Measurements from ENCODE around the gene ATP5ME.

The ATP5ME gene

DNA sequence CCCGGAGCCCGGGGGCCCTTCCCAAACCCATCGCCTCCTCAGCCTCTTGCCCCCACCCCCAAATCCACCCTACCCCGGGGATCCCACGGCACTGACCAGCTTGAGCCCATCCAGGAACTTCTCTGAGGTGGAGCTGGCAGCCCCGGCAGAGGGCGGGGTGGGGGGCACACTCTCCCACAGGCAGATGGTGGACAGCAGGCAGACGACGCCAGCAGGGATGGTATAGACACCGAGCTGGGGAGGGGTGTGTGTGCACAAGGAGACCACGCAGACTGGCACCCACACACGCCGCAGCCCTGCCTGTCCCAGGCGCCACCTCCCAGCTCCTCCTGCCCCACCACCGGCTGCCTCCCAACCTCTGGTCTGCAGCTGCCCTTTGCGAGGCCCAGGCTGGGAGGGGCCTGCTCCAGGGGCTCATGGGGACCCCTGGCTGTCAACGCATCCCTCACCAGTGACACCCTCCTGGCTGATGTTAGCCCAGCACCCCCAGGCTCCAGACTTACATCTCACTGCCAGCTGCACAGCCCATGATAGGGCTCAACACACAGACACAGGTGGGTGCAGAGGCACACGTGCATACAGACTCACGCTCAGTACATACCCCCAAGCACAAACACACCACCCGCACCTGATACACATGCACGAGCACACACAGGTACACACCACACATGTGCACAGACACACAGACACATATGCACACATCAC, 10.7 kb upstream of the ATP5ME start:
- no peak for FAIRE-seq
- no peak for DNase-seq (ENCODE audit: insufficient read length, low spot score)

GRCh38 chr4:683982-684622, 10.0 kb upstream of the ATP5ME start:
- FAIRE-seq (no peak), DNase-seq (ENCODE audit: insufficient read length, low spot score) (no peak)

DNA sequence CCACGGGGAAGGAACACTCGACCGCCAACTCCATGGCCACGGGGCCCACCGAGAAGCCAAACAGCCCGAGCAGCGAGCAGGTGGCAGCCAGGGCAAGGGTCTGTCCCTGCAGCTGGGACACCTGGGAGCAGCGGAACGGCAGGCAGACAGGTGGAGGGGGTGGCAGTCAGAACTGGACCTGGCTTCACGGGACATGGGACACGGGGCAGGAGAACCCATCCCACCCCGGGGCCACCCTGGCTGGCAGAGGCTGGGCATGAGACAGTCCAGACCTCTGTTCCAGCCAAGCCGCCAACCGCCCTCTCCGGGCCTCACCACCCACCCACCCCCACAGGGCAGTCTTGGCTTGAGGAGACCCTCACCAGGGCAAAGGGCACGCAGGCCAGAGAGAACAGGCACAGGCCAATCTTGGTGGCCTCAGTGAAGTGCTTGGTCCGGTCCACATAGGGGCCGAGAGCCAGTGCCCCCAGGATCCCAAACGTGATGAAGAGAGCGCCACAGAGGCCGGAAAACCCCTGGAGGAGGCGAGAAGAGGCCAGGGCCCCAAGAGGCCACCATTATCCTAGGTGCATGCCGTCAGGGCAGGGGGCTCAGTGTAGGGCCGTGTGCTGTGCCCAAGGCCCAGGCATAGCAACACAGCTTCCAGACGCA, 9.3 kb upstream of the ATP5ME start:
- FAIRE-seq = no peak
- no peak for DNase-seq (ENCODE audit: insufficient read length, low spot score)

- DNase-seq (ENCODE audit: insufficient read length, low spot score) (no peak), FAIRE-seq (no peak)
These were observed 8.6 kb upstream of the ATP5ME start for GRCh38 chr4:682490-683172.

DNA sequence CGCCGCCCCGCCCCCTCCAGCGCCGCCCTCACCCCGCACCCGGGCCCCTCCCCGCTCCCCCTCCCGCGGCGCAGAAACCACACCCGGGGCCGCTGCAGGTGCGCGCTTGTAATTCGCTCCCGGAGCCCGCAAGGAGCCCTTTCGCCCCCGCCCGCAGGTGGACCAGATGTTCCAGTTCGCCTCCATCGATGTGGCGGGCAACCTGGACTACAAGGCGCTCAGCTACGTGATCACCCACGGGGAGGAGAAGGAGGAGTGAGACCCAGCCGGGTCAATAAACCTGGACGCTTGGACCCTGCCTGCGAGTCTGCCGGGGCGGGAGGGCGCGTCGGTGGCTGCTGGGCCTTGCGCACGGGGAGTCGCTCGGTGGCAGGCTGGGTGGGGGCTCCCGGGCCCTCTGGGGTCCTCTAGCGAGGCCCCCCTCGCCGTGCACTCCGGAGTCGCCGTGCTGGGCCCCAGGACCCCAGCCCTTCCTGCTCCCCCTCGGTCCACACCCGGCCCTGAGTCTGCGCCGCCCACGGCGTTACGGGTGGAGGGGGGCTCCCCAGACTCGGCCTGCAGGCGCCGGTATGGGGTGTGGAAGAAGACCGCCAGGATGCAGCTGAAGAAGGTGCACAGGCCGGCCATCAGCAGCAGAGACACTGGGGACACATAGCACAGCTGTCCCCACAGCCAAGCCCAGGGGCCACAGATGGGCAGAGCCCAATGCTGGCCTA, 7.8 kb upstream of the ATP5ME start:
- DNase-seq (ENCODE audit: insufficient read length, low spot score) (no peak), FAIRE-seq (no peak)

DNA sequence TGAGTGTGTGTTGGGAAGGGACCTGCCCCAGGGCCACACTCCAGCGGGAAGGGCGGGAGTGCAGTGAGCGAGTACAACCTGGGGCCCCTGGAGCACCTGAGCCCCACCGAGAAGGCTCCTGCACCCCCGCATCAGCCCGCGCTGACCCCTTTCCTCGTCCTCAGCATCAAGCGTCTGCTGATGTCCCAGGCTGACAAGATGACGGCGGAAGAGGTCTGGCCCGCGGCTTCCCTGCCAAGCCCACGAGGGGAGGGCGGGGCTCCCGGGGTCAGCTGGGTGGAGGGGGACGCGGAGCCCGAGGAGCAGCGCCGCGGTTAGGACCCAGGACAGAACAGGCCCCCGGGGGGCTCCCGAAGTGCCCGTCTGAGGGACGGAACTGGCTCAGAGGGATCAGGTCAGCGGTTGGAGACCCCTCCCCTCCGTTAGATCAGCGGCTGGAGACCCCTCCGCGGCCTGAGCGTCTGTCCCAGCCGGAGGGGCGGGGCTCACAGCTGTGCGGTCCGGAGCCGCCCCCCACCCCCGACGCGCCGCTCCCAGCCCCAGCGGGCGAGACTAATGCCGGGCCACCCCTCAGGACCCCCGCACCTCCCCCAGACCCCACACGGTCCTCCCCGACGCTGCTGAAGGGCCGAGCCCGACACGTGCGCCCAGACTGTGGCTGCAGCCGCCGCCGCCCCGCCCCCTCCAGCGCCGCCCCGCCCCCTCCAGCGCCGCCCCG, 7.0 kb upstream of the ATP5ME start:
- peak; percentile 82 for DNase-seq (ENCODE audit: insufficient read length, low spot score)
- FAIRE-seq = no peak

DNA sequence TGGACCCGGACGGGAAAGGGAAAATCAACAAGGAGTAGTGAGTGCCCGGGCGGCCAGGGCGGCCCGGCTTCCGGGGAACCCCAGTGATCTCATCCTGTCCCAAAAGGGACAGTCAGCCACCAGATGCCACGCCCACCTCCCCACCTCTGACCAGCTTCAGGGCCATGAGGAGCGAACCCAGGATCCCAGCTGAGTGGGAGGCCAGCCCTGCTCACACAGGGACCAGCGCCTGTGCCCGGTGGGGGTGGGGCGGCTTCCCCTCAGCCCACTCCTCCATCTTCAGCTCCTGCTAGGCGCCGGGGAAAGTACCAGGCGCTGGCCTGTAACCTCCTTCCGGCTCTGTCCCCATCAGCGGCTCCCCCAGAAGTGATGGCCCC, 6.5 kb upstream of the ATP5ME start:
- DNase-seq (ENCODE audit: insufficient read length, low spot score) (no peak), FAIRE-seq (no peak)

- FAIRE-seq = no peak
- DNase-seq (ENCODE audit: insufficient read length, low spot score) = no peak
These were observed 6.0 kb upstream of the ATP5ME start for GRCh38 chr4:680091-680490.

DNA sequence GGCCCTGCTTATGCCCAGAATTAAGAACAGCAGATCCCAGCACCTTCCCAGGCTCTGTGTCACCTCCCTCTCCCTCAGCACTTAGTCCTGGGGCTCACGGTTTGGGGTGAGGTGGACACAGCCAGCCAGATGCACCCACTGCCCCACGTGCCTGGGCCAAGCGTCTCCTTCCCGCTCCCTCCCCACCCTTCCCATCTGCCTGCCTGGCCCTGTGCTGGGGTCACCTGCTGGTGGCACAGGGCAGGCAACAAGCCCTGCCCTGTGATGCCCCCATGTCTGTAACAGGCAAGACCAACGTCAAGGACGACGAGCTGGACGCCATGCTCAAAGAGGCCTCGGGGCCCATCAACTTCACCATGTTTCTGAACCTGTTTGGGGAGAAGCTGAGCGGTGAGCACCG, 5.6 kb upstream of the ATP5ME start:
- DNase-seq (ENCODE audit: insufficient read length, low spot score) (no peak), FAIRE-seq (no peak)

DNA sequence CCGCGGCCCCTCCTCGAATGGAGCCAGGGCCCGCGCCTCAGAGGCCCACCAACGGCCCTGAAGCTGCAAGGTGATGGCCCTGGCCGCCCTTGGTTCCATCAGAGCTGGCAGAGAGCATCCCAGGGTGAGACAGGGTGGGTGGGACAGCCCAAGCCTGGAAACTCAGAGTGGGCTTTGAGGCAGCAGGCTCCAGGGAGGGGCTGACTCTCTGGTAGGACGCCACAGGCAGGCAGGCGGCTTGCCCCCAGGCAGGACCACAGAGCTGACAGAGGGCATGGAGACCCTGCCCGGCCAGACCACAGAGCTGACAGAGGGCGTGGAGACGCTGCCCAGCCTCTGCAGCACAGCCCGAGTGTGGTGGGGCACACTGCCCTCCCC, 5.0 kb upstream of the ATP5ME start:
- no peak for DNase-seq (ENCODE audit: insufficient read length, low spot score)
- FAIRE-seq = no peak

- FAIRE-seq (no peak), DNase-seq (ENCODE audit: insufficient read length, low spot score) (no peak)
These were observed 4.4 kb upstream of the ATP5ME start for GRCh38 chr4:678331-679103.

- DNase-seq (ENCODE audit: insufficient read length, low spot score) = no peak
- no peak for FAIRE-seq
These were observed 3.6 kb upstream of the ATP5ME start for GRCh38 chr4:677431-678293.

DNA sequence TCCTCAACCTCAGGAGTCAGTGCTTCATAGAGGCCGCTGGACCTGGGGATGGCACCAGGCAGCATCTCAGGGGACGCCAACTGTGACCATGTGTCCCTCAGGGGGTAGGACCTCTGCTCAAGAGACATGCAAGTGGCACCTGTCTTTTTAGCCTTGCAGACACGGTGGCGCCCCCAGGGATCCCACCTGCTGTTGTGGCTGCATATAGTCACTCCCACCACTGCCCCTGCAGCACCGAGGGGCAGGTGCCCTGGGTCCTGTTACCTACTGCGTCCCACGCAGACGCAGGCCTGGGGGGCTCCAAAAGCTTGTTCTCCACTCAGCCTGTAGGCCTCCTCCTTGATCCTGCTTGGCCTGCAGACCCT, 2.8 kb upstream of the ATP5ME start:
- no peak for FAIRE-seq
- DNase-seq (ENCODE audit: insufficient read length, low spot score) = no peak

GRCh38 chr4:675980-676870, 2.1 kb upstream of the ATP5ME start:
- FAIRE-seq = peak; percentile 49
- DNase-seq (ENCODE audit: insufficient read length, low spot score) = peak; percentile 78

DNA sequence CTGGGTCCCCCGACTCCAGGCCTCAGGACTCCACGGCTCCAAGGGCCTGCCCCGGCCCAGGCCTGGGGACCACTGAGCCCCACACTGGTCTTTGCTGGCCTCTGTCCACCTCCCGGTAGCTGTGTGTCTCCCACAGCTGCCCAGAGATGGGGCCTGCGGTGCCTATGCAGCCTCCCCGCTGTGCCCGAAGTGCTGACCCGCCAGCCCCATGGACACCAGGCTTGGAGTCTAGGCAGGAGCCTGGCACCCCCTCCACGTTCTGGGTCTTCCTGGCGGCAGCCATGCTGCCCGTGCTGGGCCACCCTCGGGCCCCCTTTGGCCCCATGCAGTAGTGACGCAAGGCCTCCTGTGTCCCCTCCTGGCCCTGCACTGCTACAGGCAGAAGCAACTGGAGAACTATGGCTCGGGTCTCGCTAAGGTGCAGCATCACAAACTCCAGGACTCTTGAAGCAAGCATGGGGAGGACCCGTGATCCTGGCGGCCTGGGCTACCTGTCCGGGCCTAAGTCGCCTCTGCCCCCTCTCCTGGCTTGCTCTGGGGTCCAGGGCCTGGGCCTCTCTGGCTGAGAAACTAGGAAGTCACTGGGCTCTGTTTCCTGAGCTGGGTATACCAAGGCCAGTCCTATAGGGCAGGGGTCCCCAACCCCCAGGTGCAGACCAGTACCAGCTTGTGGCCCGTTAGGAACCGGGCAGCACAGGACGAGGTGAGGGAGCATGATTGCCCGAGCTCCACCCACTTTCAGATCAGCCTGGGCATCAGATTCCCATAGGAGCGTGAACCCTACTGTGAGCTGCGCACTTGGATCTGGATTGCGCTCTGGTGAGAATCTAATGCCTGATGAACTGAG, 1.2 kb upstream of the ATP5ME start:
- DNase-seq (ENCODE audit: insufficient read length, low spot score) (no peak), FAIRE-seq (no peak)

- DNase-seq (ENCODE audit: insufficient read length, low spot score) = no peak
- FAIRE-seq = no peak
These were observed 556 bp downstream of the ATP5ME start for GRCh38 chr4:673349-674091.

Measured in GM19239 (cell line).